Measurements from ENCODE around the gene CGB2.
"Not testable (repeated sequence)": the region's sequence is repeated elsewhere in the genome, so short reads cannot be mapped to it uniquely, and the experiment has no call there.

The CGB2 gene

GRCh38 chr19:49061445-49061844 is 29.8 kb downstream of the CGB2 start:
- H3K4me1 ChIP-seq (ENCODE audit: control insufficient read depth, insufficient read depth, low read length): peaks cover 9% of the 10 kb centered on the region
- H3K27me3 ChIP-seq (ENCODE audit: control insufficient read depth, insufficient read depth, low read length): peaks cover 44% of the 10 kb centered on the region
- no peaks in the 10 kb centered on the region for H3K36me3 ChIP-seq (ENCODE audit: control insufficient read depth, insufficient read depth, low read length)
- H3K9ac ChIP-seq (ENCODE audit: low read depth, low read length): no peak overlapping the region
- no peak overlapping the region for H3K4me3 ChIP-seq (ENCODE audit: low read depth, low read length)
- H3K9me3 ChIP-seq (ENCODE audit: control insufficient read depth, insufficient read depth, low read length): no peaks in the 10 kb centered on the region

GRCh38 chr19:49064029-49064629 is 32.4 kb downstream of the CGB2 start:
- H3K36me3 ChIP-seq (ENCODE audit: control insufficient read depth, insufficient read depth, low read length): no peaks in the 10 kb centered on the region
- peak overlapping the region; percentile 43 for H3K4me3 ChIP-seq (ENCODE audit: low read depth, low read length)
- H3K27me3 ChIP-seq (ENCODE audit: control insufficient read depth, insufficient read depth, low read length): peaks cover 41% of the 10 kb centered on the region
- no peak overlapping the region for H3K9ac ChIP-seq (ENCODE audit: low read depth, low read length)
- no peaks in the 10 kb centered on the region for H3K9me3 ChIP-seq (ENCODE audit: control insufficient read depth, insufficient read depth, low read length)
- H3K4me1 ChIP-seq (ENCODE audit: control insufficient read depth, insufficient read depth, low read length): peaks cover 9% of the 10 kb centered on the region

- H3K9me3 ChIP-seq (ENCODE audit: control insufficient read depth, insufficient read depth, low read length): no peaks in the 10 kb centered on the region
- peak within 1 kb of the TSS; percentile 65 for H3K9ac ChIP-seq (ENCODE audit: low read depth, low read length)
- H3K27me3 ChIP-seq (ENCODE audit: control insufficient read depth, insufficient read depth, low read length): peaks cover 45% of the 10 kb centered on the region
- peak within 1 kb of the TSS; percentile 43 for H3K4me3 ChIP-seq (ENCODE audit: low read depth, low read length)
- H3K4me1 ChIP-seq (ENCODE audit: control insufficient read depth, insufficient read depth, low read length): peaks cover 9% of the 10 kb centered on the region
- H3K36me3 ChIP-seq (ENCODE audit: control insufficient read depth, insufficient read depth, low read length): no peaks in the 10 kb centered on the region
These were observed 33.3 kb downstream of the CGB2 start, which contains the start of gene NTF4 for GRCh38 chr19:49064768-49065611. Gene NTF4 (minus strand): TSS chr19:49064818. CDS start chr19:49061997, 2,821 bp downstream.

GRCh38 chr19:49065905-49066512 is 34.3 kb downstream of the CGB2 start:
- H3K4me1 ChIP-seq (ENCODE audit: control insufficient read depth, insufficient read depth, low read length): peaks cover 9% of the 10 kb centered on the region
- no peak overlapping the region for H3K9ac ChIP-seq (ENCODE audit: low read depth, low read length)
- no peaks in the 10 kb centered on the region for H3K9me3 ChIP-seq (ENCODE audit: control insufficient read depth, insufficient read depth, low read length)
- H3K27me3 ChIP-seq (ENCODE audit: control insufficient read depth, insufficient read depth, low read length): peaks cover 54% of the 10 kb centered on the region
- H3K4me3 ChIP-seq (ENCODE audit: low read depth, low read length): peak overlapping the region; percentile 43
- no peaks in the 10 kb centered on the region for H3K36me3 ChIP-seq (ENCODE audit: control insufficient read depth, insufficient read depth, low read length)

GRCh38 chr19:49067554-49067953 is 35.9 kb downstream of the CGB2 start:
- H3K9me3 ChIP-seq (ENCODE audit: control insufficient read depth, insufficient read depth, low read length): no peaks in the 10 kb centered on the region
- H3K36me3 ChIP-seq (ENCODE audit: control insufficient read depth, insufficient read depth, low read length): no peaks in the 10 kb centered on the region
- H3K4me3 ChIP-seq (ENCODE audit: low read depth, low read length): no peak overlapping the region
- peaks cover 61% of the 10 kb centered on the region for H3K27me3 ChIP-seq (ENCODE audit: control insufficient read depth, insufficient read depth, low read length)
- H3K4me1 ChIP-seq (ENCODE audit: control insufficient read depth, insufficient read depth, low read length): peaks cover 9% of the 10 kb centered on the region
- H3K9ac ChIP-seq (ENCODE audit: low read depth, low read length): no peak overlapping the region

- Histone ChIP-seq H3K4me3 (ENCODE audit: low read depth, low read length) (no peak overlapping the region), H3K27me3 (ENCODE audit: control insufficient read depth, insufficient read depth, low read length) (peaks cover 74% of the 10 kb centered on the region), H3K9me3 (ENCODE audit: control insufficient read depth, insufficient read depth, low read length) (no peaks in the 10 kb centered on the region), H3K36me3 (ENCODE audit: control insufficient read depth, insufficient read depth, low read length) (no peaks in the 10 kb centered on the region), H3K9ac (ENCODE audit: low read depth, low read length) (no peak overlapping the region), H3K4me1 (ENCODE audit: control insufficient read depth, insufficient read depth, low read length) (peaks cover 8% of the 10 kb centered on the region)
These were observed 37.3 kb downstream of the CGB2 start for GRCh38 chr19:49069026-49069425.

- no peak overlapping the region for H3K4me3 ChIP-seq (ENCODE audit: low read depth, low read length)
- no peak overlapping the region for H3K9ac ChIP-seq (ENCODE audit: low read depth, low read length)
- H3K4me1 ChIP-seq (ENCODE audit: control insufficient read depth, insufficient read depth, low read length): peaks cover 6% of the 10 kb centered on the region
- no peaks in the 10 kb centered on the region for H3K36me3 ChIP-seq (ENCODE audit: control insufficient read depth, insufficient read depth, low read length)
- no peaks in the 10 kb centered on the region for H3K9me3 ChIP-seq (ENCODE audit: control insufficient read depth, insufficient read depth, low read length)
- H3K27me3 ChIP-seq (ENCODE audit: control insufficient read depth, insufficient read depth, low read length): peaks cover 74% of the 10 kb centered on the region
These were observed 38.7 kb downstream of the CGB2 start for GRCh38 chr19:49070416-49070815.

GRCh38 chr19:49071860-49072547 is 40.3 kb downstream of the CGB2 start:
- H3K36me3 ChIP-seq (ENCODE audit: control insufficient read depth, insufficient read depth, low read length): no peaks in the 10 kb centered on the region
- H3K9ac ChIP-seq (ENCODE audit: low read depth, low read length): no peak overlapping the region
- H3K9me3 ChIP-seq (ENCODE audit: control insufficient read depth, insufficient read depth, low read length): no peaks in the 10 kb centered on the region
- no peaks in the 10 kb centered on the region for H3K4me1 ChIP-seq (ENCODE audit: control insufficient read depth, insufficient read depth, low read length)
- no peak overlapping the region for H3K4me3 ChIP-seq (ENCODE audit: low read depth, low read length)
- peaks cover 58% of the 10 kb centered on the region for H3K27me3 ChIP-seq (ENCODE audit: control insufficient read depth, insufficient read depth, low read length)

- no peaks in the 10 kb centered on the region for H3K36me3 ChIP-seq (ENCODE audit: control insufficient read depth, insufficient read depth, low read length)
- H3K27me3 ChIP-seq (ENCODE audit: control insufficient read depth, insufficient read depth, low read length): peaks cover 44% of the 10 kb centered on the region
- H3K9ac ChIP-seq (ENCODE audit: low read depth, low read length): no peak overlapping the region
- no peaks in the 10 kb centered on the region for H3K4me1 ChIP-seq (ENCODE audit: control insufficient read depth, insufficient read depth, low read length)
- no peak overlapping the region for H3K4me3 ChIP-seq (ENCODE audit: low read depth, low read length)
- H3K9me3 ChIP-seq (ENCODE audit: control insufficient read depth, insufficient read depth, low read length): no peaks in the 10 kb centered on the region
These were observed 42.1 kb downstream of the CGB2 start for GRCh38 chr19:49073514-49074378.

- peaks cover 33% of the 10 kb centered on the region for H3K27me3 ChIP-seq (ENCODE audit: control insufficient read depth, insufficient read depth, low read length)
- H3K4me1 ChIP-seq (ENCODE audit: control insufficient read depth, insufficient read depth, low read length); H3K9ac ChIP-seq (ENCODE audit: low read depth, low read length); H3K4me3 ChIP-seq (ENCODE audit: low read depth, low read length); H3K36me3 ChIP-seq (ENCODE audit: control insufficient read depth, insufficient read depth, low read length); H3K9me3 ChIP-seq (ENCODE audit: control insufficient read depth, insufficient read depth, low read length): not testable (repeated sequence)
These were observed 43.2 kb downstream of the CGB2 start for GRCh38 chr19:49074869-49075268.

GRCh38 chr19:49080392-49080791 is 48.7 kb downstream of the CGB2 start:
- no peaks in the 10 kb centered on the region for H3K9me3 ChIP-seq (ENCODE audit: control insufficient read depth, insufficient read depth, low read length)
- H3K4me3 ChIP-seq (ENCODE audit: low read depth, low read length): no peak overlapping the region
- no peaks in the 10 kb centered on the region for H3K27me3 ChIP-seq (ENCODE audit: control insufficient read depth, insufficient read depth, low read length)
- no peaks in the 10 kb centered on the region for H3K4me1 ChIP-seq (ENCODE audit: control insufficient read depth, insufficient read depth, low read length)
- peaks cover 1% of the 10 kb centered on the region for H3K36me3 ChIP-seq (ENCODE audit: control insufficient read depth, insufficient read depth, low read length)
- H3K9ac ChIP-seq (ENCODE audit: low read depth, low read length): no peak overlapping the region

All from iPS-15b (cell line).